K562 (cell line): ENCODE data around the gene AGAP1. TPM values are rescaled to one million over a fixed set of nuclear protein-coding genes. Genes with fewer than 3 reads are reported as not detected.

ENCODE experiments used
- ATAC-seq: fragments of 200-7000 bp; cut with Tn5 transposase; 3 replicates; pipeline ENCODE4 v1.9.1; 2020; ENCODE audit warnings: moderate library complexity
- BruUV-seq: library from RNA; stranded (reverse); fragments of 400-500 nt; replicated peaks from 2 replicates; lab custom pipeline; 2021; lab: Mats Ljungman, UMichigan
- CTCF ChIA-PET: fragments of 300-600 bp; formaldehyde crosslinking; extraction: SDS; loops from one replicate; lab custom pipeline; 2021; ENCODE audit warnings: low intra/inter-chr PET ratio; lab: Yijun Ruan, JAX
- POLR2A ChIA-PET: fragments of 300-600, 350-650 bp; sonication (Branson Sonifier 250); formaldehyde crosslinking; extraction: SDS; loops from one replicate; lab custom pipeline; 2021; ENCODE audit warnings: antibody characterized with exemption, inconsistent platforms; lab: Yijun Ruan, JAX
- DNase-seq, 4 experiments: peaks; one replicate each; pipeline versions ENCODE4 v3.0.0 to v3.0.0-alpha.2; 2011 to 2018; ENCODE audit warnings: low spot score in 3 of 4, mixed read lengths in 3 of 4; ENCODE audit errors: extremely low read depth in 1 of 4
- FAIRE-seq: peaks from 2 replicates; lab custom pipeline; 2011; peaks lifted over from hg19 to GRCh38; lab: Jason Lieb, UNC
- H2AFZ ChIP-seq: 2 replicates; pipeline ENCODE4 v1.6.0; 2011; ENCODE audit warnings: low read depth, low read length, control low read depth, inconsistent platforms
- H3K27ac ChIP-seq: fragments of 200-600 bp; 3 replicates; pipeline ENCODE4 v1.8.0; 2011; ENCODE audit warnings: low read depth, mild to moderate bottlenecking, control low read depth, inconsistent platforms, low read length, moderate library complexity, mixed read lengths; ENCODE audit errors: extremely low read depth
- H3K27me3 ChIP-seq, 2 experiments: fragments of 300-600 bp in 1 of 2; 2 replicates in 1 of 2; 3 replicates in 1 of 2; pipeline versions ENCODE4 v1.6.0 to v1.8.0; 2011; ENCODE audit warnings: inconsistent platforms in 2 of 2, low read length in 2 of 2, mild to moderate bottlenecking in 1 of 2, mixed read lengths in 1 of 2, moderate library complexity in 1 of 2; ENCODE audit not compliant: control insufficient read depth in 2 of 2, insufficient read depth in 2 of 2
- H3K36me3 ChIP-seq: fragments of 300-600 bp; 3 replicates; pipeline ENCODE4 v1.8.0; 2011; ENCODE audit warnings: mild to moderate bottlenecking, low read length, inconsistent platforms; ENCODE audit not compliant: control insufficient read depth, insufficient read depth
- H3K4me1 ChIP-seq, 2 experiments: fragments of 200-600 bp in 1 of 2; replicated peaks in 1 of 2; 2 replicates in 1 of 2; 3 replicates in 1 of 2; pipeline versions ENCODE4 v1.5.1 to v1.8.0; 2011; ENCODE audit warnings: inconsistent platforms in 2 of 2, low read length in 2 of 2, mild to moderate bottlenecking in 1 of 2, mixed read lengths in 1 of 2, moderate library complexity in 1 of 2; ENCODE audit not compliant: control insufficient read depth in 2 of 2, insufficient read depth in 2 of 2
- H3K4me2 ChIP-seq: 2 replicates; pipeline ENCODE4 v1.6.1; 2011; ENCODE audit warnings: low read length, control low read depth, inconsistent platforms, mixed read lengths; ENCODE audit not compliant: insufficient read depth
- H3K4me3 ChIP-seq: fragments of 200-600 bp; sonication (generic), shearing (Covaris generic); 2 replicates; pipeline ENCODE4 v1.5.1; 2016; ENCODE audit warnings: control low read depth, inconsistent platforms
- H3K79me2 ChIP-seq: fragments of 200-600 bp; 3 replicates; pipeline ENCODE4 v1.8.0; 2011; ENCODE audit warnings: low read length, inconsistent platforms; ENCODE audit not compliant: control insufficient read depth, insufficient read depth
- H3K9ac ChIP-seq, 2 experiments: 2 replicates each; pipeline versions ENCODE4 v1.6.0 to v1.6.1; 2011; ENCODE audit warnings: low read depth in 2 of 2, low read length in 2 of 2, control low read depth in 1 of 2, inconsistent platforms in 1 of 2, mild to moderate bottlenecking in 1 of 2, mixed read lengths in 1 of 2; ENCODE audit not compliant: insufficient read depth in 1 of 2
- H3K9me1 ChIP-seq: one replicate; pipeline ENCODE4 v1.6.0; 2011; ENCODE audit warnings: inconsistent platforms, mild to moderate bottlenecking, low read length, moderate library complexity; ENCODE audit not compliant: control insufficient read depth, insufficient read depth
- H3K9me3 ChIP-seq: replicated peaks from 2 replicates; pipeline ENCODE4 v1.5.1; 2011; ENCODE audit warnings: low read depth, low read length, inconsistent platforms; ENCODE audit not compliant: control insufficient read depth, insufficient read depth
- H4K20me1 ChIP-seq: replicated peaks from 2 replicates; pipeline ENCODE4 v1.6.1; 2011; ENCODE audit warnings: low read length, inconsistent platforms, mixed read lengths; ENCODE audit not compliant: control insufficient read depth, insufficient read depth
- ATF3 ChIP-seq, 2 experiments: fragments of 450-650 bp in 1 of 2; sonication (generic) in 1 of 2; formaldehyde crosslinking in 1 of 2; IDR thresholded peaks in 1 of 2; conservative IDR thresholded peaks in 1 of 2; 2 replicates each; pipeline versions ENCODE4 v1.6.1 to v1.8.1; 2016 to 2023; ENCODE audit warnings: mild to moderate bottlenecking in 2 of 2, moderate library complexity in 2 of 2, inconsistent platforms in 1 of 2, missing genetic modification reagents in 1 of 2
- CBFA2T2 ChIP-seq: fragments of 450-650 bp; conservative IDR thresholded peaks from 2 replicates; pipeline ENCODE4 v1.6.1; 2017; ENCODE audit warnings: mild to moderate bottlenecking
- MEIS2 ChIP-seq: fragments of 450-650 bp; IDR thresholded peaks from 2 replicates; pipeline ENCODE4 v1.6.1; 2014; ENCODE audit warnings: mild to moderate bottlenecking; ENCODE audit not compliant: partially characterized antibody
- RBM22 ChIP-seq: fragments of 200-400 bp; formaldehyde crosslinking; IDR thresholded peaks from 2 replicates; pipeline ENCODE4 v1.6.1; 2018; ENCODE audit warnings: low read length, low read depth; ENCODE audit not compliant: poor library complexity, severe bottlenecking
- ZNF263 ChIP-seq: sonication (generic); formaldehyde crosslinking; IDR thresholded peaks from 2 replicates; pipeline ENCODE4 v1.8.0; 2022; ENCODE audit warnings: mild to moderate bottlenecking, missing genetic modification reagents, borderline replicate concordance
- WGBS: fragments of 100-300 bp; shearing (Covaris generic); methylation state at CpG from one replicate; pipeline ENCODE4 v1.1.6; 2016; ENCODE audit warnings: low coverage, mixed read lengths; ENCODE audit not compliant: insufficient coverage; ENCODE audit errors: missing lambda C conversion rate; 5-methylcytosine and 5-hydroxymethylcytosine counted together
- in situ Hi-C: fragments of 300-500 bp; cut with MboI; formaldehyde crosslinking; loops from 4 replicates; pipeline ENCODE4 v1.15.0; 2018; ENCODE audit warnings: inconsistent platforms, mixed read lengths
- intact Hi-C: fragments of 100-400 bp; cut with micrococcal nuclease; formaldehyde crosslinking; loops from 2 replicates; pipeline ENCODE4 v1.14.2; 2022
- polyA plus RNA-seq, 8 experiments: library from polyadenylated mRNA; depleted of rRNA in 4 of 8; stranded (reverse) in 5 of 8; unstranded in 3 of 8; fragments of >200 nt; fragmentation: Nextera tagmentation in 2 of 8; fragmentation: Illumina TruSeq in 1 of 8; extraction: Ambion mirVana in 2 of 8; extraction: Trizol in 1 of 8; gene quantifications; 2 replicates each; pipeline versions ENCODE4 v1.2.1 to v1.2.3, GENCODE V29; 2011 to 2014; ENCODE audit warnings: inconsistent platforms in 1 of 8, missing spikeins in 1 of 8
- total RNA-seq, 7 experiments: library from RNA; depleted of rRNA in 6 of 7; stranded (reverse); fragments of >200 nt in 6 of 7; fragmentation: Illumina TruSeq in 2 of 7; extraction: Trizol in 2 of 7; gene quantifications; 2 replicates each; pipeline versions ENCODE4 v1.2.1 to v1.2.3, GENCODE V29; 2011 to 2021; ENCODE audit warnings: low replicate concordance in 1 of 7
- TF ChIP-seq, protein P1 (sequence below): fragments of 450-650 bp; formaldehyde crosslinking; IDR thresholded peaks from 2 replicates; pipeline ENCODE4 v1.4.0; 2020; ENCODE audit warnings: mild to moderate bottlenecking, mixed read lengths

AGAP1 gene
- total and polyA plus RNA-seq, 9 of the 15 experiments (the other 6 are each of a cell fraction or from before 2014, with no cell fraction given) = 1.3 to 24.0 (median 10.6) TPM

- Histone ChIP-seq H3K79me2 (peaks cover 23% of the 10 kb centered on the region; the same call in 2 of the 3 replicates), H3K4me1 (peaks cover 0 to 8% of the 10 kb centered on the region in 2 experiments; a peak in 2 of 5 replicates), H3K27me3 (no peaks in the 10 kb centered on the region), H3K9me1 (peaks cover 3% of the 10 kb centered on the region), H3K9ac (no peak overlapping the region), H3K36me3 (peaks cover 13% of the 10 kb centered on the region; the same call in 2 of the 3 replicates), H3K9me3 (no peaks in the 10 kb centered on the region), H2AFZ (no peak overlapping the region), H3K27ac (no peak overlapping the region; the same call in 2 of the 3 replicates), H3K4me3 (no peak overlapping the region), H3K4me2 (no peak overlapping the region), H4K20me1 (peaks cover 14% of the 10 kb centered on the region)
- TF ChIP-seq MEIS2 (no peak), ATF3 (IDR thresholded peaks at IDR 0.05) (no peak), ATF3 (CRISPR knock-in tag; conservative IDR thresholded peaks at IDR 0.05) (no peak), CBFA2T2 (no peak), RBM22 (peak; percentile 26), ZNF263 (CRISPR knock-in tag) (peak; percentile 93)
- TF ChIP-seq, protein P1, sequence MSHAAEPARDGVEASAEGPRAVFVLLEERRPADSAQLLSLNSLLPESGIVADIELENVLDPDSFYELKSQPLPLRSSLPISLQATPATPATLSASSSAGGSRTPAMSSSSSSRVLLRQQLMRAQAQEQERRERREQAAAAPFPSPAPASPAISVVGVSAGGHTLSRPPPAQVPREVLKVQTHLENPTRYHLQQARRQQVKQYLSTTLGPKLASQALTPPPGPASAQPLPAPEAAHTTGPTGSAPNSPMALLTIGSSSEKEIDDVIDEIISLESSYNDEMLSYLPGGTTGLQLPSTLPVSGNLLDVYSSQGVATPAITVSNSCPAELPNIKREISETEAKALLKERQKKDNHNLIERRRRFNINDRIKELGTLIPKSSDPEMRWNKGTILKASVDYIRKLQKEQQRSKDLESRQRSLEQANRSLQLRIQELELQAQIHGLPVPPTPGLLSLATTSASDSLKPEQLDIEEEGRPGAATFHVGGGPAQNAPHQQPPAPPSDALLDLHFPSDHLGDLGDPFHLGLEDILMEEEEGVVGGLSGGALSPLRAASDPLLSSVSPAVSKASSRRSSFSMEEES = no peak
- DNase-seq (no peak), FAIRE-seq (no peak), ATAC-seq (no peak)
- 83% methylated on average over 12 of the region's 18 CpGs for WGBS
- ChIA-PET CTCF (interaction anchor here (0.5 kb wide), 1 partner anchor 279 kb away, joined by 4 read pairs; no protein-coding TSS in a partner anchor), POLR2A (interaction anchor here (0.7 kb wide), 1 partner anchor 9 kb away, joined by 4 read pairs; no protein-coding TSS in a partner anchor)
- no TSS peak for BruUV-seq
- in situ Hi-C loops (no loop called here), intact Hi-C loops (no loop called here)
Measured at GRCh38 chr2:235707411-235708096, 213.7 kb downstream of the AGAP1 start.
